GM19324 (cell line): ENCODE measurements around the gene PGP.

Experiments used
- ATAC-seq: cut with Tn5 transposase; IDR thresholded peaks from one replicate; pipeline ENCODE4 v1.9.1; 2021; ENCODE audit warnings: mild to moderate bottlenecking, moderate library complexity; ENCODE audit not compliant: unreplicated experiment, low FRiP score

PGP gene

DNA sequence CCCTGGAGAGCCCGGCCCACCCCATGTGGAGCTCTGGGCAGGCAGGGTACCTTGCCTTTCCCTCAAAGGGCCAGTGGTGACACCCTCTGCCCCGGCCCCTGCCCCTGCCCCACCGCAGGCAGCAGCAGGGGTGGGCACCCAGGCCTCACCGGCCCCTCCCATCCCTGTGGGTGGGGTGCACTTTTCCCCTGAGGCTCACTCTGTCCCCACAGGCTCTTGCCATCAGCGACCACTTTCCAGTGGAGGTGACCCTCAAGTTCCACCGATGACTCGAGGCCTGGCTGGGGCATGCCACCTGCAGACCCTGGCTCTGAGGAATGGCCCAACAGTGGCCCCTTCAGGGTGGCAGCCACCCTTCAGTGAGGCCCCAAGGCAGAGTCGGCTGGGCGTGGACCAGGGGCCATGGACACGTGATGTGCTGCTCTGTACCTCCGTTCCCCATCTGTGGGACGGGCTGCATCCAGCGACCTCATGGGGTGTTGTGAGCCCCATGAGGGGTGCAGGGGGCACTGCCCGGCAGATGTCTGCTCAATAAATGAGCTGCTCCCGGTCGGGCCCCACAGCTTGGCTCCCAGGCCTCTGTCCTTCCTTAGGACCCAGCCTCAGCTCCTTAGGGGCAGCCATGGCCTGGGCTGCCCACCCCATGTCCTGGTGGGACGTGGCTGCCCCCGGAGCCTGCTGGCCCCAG, 23.7 kb upstream of the PGP start:
- no peak for ATAC-seq

DNA sequence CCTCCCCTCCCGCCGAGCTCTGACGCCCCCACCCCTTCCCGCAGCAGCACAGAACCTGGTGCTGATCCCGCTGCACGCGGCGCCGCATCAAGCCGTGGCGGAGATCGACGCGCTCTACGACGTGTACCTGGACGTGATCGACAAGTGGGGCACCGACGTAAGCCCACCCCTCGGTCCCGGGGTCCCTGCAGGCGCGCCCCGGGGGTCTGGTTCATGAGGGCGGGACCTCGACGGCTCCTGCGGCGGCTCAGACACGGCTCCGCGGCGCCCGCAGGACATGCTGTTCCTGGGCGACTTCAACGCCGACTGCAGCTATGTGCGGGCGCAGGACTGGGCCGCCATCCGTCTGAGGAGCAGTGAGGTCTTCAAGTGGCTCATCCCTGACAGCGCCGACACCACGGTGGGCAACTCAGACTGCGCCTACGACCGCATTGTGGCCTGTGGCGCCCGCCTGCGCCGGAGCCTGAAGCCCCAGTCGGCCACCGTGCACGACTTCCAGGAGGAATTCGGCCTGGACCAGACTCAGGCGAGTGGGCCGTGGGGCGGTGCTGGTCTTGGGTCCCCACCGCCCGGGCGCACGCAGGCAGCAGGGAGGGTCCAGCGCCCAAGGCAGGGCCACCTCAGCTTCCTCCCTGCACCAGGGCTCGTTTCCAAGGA, 23.0 kb upstream of the PGP start:
- no peak for ATAC-seq

DNA sequence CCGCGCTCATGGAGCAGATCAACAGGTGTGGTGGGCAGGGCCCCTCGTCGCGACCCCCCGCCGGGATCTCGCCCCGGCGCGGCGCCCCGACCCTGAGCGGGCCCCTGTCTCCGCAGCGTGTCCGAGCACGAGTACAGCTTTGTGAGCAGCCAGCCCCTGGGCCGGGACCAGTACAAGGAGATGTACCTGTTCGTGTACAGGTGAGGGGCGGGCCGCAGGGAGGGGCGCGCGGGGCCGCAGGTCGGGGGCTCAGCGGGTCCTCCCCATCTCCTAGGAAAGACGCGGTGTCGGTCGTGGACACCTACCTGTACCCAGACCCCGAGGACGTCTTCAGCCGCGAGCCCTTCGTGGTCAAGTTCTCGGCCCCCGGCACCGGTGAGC, 22.5 kb upstream of the PGP start:
- ATAC-seq: no peak

DNA sequence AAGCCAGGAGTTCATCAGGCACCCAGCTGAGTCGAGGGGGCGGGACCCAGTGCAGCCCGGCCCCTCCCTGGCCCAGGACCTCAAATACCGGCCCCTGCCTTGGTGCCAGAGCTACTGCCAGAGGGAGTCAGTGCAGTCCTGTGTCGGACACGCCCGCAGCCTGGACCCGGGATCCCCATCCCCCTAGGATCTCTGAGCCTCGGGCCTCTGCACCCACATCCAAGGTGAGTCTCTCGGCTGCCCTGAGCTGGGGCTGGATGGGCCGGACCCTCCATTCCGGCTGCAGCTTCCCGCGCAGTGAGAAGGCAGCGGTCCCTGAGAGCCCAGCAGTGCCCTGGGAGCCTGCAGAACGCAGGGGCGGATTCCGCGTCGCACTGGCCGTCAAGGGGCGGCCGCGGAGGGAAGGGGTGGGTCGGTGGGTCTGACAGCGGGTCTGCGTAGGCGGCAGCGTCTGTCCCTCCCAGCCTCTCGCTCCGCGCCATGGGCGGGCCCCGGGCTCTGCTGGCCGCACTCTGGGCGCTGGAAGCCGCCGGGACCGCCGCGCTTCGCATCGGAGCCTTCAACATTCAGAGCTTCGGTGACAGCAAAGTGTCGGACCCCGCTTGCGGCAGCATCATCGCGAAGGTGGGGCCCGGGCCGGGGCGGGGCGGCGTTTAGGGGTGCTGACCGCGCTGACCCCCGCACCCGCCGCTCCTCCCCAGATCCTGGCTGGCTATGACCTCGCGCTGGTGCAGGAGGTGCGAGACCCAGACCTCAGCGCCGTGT, 21.9 kb upstream of the PGP start, which contains the start of gene DNASE1L2:
Gene DNASE1L2, plus strand, starts transcription at position 108 of the 765 bp plus-strand sequence. Its CDS starts 373 bp downstream, at position 481.
- ATAC-seq: no peak

DNA sequence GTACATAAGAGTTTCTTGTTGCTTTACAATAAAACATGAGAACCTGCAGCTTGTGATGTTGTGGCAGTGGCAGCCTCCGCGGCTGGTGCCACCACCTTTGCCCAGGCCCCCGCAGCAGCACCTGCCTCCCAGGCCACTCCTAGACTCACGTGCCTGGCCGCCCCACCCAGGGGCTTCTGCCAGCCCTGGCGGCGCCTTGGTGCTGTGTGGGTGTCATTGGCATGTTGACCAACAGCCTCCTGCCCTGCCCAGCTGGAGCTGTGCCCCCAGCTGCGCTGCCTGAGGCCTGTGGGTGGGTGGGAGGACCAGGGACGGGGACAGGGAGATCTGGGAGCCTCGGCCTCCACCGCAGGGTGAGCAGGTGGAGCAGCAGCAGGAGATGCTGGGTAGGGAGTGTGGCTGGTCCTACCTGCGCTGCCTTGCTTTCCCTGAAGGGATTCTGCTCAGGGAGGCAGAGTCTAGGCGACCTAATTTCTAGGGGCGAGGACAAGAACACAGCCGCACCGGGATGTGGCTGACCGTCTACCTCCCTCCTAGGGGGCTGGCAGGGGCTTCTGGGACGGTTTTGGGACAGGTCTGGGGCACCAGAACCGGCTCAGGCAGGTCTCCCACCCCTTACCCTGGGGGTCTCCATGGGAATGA, 21.2 kb upstream of the PGP start:
- ATAC-seq: no peak

DNA sequence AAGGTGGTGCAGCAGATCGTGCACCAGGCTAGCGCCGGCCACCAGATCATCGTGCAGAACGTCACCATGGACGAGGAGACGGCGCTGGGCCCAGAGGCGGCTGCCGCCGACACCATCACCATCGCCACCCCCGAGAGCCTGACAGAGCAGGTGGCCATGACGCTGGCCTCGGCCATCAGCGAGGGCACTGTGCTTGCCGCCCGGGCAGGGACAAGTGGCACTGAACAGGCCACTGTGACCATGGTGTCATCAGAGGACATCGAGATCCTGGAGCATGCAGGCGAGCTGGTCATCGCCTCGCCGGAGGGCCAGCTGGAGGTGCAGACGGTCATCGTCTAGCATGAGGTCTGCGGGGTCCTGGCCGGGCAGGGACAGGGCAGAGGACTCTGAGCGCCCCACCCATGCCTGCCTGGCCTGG, 20.6 kb upstream of the PGP start:
- ATAC-seq: no peak

DNA sequence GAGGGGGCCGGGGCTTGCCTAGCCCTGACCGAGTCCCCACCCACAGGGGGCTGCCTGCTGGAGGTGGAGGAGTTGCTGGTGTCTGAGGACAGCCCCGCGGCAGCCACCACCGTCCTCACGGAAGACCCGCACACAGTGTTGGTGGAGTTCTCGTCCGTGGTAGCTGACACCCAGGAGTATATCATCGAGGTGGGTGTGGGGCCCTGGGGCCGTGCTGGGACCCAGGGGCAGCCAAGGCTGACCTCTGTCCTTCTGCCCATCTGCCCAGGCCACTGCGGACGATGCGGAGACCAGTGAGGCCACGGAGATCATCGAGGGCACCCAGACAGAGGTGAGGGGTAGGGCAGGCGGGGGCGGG, 20.2 kb upstream of the PGP start:
- no peak for ATAC-seq

DNA sequence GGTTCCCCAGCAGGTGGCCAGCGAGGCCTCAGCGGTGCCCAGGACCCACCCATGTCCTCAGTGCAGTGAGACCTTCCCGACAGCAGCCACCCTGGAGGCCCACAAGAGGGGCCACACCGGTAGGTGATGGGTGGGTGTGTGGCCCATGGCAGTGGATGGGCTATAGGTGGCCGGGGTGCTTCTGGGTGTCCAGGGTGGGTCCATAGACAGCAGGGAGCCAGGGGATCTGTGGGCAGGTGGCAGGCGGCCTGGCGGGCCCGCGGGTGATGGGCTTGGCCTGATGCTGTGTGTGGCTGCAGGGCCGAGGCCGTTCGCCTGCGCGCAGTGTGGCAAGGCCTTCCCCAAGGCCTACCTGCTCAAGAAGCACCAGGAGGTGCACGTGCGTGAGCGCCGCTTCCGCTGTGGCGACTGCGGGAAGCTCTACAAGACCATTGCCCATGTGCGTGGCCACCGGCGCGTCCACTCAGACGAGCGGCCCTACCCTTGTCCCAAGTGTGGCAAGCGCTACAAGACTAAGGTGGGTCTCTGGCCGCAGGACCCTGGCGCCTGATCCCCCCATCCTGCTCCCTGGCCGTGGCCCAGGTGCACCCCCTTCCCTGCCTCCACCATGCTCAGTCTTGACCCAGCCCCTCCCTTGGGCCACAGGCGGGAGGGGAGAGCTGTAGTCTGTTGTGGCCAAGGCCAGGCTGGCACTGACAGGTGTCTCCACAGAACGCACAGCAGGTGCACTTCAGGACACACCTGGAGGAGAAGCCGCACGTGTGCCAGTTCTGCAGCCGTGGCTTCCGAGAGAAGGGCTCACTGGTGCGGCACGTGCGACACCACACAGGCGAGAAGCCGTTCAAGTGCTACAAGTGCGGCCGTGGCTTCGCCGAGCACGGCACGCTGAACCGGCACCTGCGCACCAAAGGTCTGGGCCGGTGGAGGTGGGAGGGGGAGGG, 19.5 kb upstream of the PGP start:
- ATAC-seq: no peak

DNA sequence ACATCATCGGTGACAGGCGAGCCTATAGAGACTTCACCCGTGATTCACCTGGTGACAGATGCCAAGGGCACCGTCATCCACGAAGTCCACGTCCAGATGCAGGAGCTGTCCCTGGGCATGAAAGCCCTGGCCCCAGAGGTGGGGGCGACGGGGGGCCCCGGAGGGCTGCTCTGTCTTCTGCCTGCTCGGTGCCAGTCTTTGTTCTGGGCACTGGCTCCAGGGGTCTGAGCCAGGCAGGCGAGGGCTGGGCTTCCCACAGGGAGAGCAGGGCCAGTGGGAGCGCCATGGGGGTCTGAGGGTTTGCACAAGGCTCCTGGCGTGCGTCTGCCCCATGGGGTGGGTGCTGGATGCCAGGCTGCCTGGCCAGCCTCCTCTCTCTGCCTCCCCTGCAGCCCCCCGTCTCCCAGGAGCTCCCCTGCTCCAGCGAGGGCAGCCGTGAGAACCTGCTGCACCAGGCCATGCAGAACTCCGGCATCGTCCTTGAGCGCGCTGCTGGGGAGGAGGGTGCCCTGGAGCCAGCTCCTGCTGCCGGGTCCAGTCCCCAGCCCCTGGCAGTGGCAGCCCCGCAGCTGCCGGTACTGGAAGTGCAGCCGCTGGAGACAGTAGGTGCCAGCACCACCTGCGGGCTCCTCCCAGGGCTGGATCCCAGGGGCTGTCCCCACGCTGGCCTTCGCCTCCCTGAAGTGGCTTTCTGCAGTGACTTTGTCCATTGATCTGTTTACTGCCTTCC, 18.6 kb upstream of the PGP start:
- ATAC-seq: no peak

DNA sequence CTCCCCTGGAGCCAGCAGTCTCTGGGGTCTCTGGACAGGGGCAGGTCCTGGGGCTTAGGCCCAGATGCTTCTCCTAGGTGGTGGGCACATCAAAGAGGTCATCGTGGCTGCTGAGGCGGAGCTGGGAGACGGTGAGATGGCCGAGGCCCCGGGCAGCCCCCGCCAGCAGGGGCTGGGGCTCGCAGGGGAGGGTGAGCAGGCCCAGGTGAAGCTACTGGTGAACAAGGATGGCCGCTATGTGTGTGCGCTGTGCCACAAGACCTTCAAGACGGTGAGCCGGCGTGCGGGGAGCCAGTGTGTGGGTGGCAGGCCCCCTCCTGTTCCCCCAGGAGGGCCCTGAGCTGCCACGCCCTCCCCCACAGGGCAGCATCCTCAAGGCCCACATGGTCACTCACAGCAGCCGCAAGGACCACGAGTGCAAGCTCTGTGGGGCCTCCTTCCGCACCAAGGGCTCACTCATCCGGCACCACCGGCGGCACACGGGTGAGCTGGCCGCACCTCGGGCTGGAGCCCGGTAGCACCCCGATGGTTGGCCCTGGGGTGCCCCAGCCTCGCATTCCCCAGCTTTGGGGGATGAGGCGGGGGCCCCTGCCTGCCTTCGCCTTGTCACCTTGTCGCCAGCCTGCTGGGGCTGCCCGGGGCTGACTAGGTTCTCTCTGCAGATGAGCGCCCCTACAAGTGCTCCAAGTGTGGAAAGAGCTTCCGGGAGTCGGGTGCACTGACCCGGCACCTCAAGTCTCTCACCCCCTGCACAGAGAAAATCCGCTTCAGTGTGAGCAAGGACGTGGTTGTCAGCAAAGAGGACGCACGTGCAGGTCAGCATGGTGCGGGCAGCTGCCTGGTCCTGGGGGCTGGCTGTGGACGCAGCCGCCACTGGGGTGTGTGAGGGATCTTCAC, 17.7 kb upstream of the PGP start:
- no peak for ATAC-seq

DNA sequence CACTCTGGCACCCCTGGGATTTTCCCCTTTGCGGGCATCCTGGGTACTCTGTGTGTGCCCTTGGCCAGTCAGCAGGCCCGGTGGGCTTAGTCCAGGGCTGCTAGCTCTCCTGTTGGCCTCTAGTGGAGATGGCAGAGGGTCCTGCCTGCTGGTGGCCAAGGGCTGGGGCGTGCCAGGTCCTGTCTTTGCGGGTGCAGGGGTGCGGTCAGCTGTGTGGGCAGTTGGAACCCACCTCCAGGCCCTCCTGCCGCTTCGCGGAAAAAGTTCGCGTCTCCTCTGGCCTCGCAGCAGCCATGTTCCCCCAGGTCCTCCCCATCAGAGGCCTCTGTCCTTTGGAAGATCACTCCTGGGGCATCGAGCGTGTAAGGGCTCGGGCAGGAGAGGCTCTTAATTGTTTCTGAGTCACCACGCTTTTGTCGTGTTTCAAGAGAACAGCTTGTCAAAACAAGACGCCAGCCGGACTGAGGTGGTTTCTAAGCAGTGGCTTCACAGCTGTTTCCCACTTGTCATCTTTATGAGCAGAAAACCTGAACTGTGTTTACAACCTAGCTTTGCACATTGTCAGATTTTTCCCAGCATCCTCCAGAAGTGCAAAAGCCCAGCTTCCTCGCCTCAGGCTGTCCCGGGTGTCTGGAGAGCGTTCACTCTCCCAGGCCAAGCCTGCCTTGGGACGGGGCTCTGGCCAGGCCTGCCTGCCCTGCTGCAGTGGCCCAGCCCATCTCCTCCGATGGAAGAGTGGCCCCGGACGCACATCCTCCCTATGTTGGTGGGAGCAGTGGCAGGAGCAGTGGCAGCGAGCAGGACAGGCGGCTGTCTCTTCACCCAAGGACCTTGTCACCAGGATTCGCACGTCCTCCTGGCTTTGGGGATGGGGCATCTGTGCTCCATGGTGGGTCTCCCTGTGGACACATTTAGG, 16.6 kb upstream of the PGP start:
- no peak for ATAC-seq

DNA sequence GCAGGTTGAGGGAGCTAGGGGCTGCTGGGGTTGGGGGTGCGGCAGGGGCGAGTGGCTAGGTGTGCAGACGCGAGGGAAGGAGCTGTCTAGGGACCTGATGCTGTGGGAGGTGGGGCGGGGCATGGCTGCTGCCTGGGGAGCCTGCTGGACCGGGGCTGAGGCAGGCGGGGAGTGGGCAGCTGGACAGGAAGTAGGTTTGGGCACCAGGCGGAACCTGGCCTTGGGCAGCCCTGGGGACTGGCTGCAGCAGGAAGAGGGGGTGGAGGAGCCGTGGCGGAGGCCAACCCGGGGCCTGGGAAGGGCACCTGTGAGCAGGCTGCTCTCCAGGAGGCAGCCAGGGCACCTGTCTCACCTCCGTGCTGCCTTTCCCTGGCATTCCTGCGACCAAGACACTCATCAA, 15.7 kb upstream of the PGP start:
- ATAC-seq: no peak

DNA sequence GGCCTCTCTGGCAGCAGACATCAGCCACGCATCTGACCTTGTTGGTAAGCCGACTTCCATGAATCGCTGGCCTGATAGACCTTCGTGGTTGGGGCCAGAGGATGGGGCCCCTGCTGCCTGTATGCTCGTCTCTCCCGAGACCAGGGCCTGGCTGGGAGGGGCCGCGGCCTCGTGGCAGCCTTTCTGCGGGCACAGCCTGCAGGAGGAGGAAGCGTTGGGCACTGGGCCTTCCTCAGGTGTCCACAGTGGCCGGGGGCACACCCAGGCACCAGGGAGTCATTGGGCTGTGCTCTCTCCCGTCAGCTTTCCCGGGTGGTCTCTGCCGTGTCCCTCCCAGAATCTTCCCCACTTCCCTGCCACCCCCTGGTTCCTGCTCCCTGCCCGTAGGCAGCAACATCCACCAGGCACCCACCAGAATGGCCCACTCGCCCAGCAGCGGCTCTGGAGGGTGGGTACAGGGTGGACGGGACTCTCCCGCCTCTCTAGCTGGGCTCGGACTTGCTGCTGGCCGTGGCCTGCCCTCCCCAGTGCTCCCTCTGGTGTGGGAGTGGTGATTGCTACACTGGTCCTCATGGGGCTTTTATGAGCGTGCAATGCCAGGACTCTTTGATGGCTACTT, 15.1 kb upstream of the PGP start:
- no peak for ATAC-seq

DNA sequence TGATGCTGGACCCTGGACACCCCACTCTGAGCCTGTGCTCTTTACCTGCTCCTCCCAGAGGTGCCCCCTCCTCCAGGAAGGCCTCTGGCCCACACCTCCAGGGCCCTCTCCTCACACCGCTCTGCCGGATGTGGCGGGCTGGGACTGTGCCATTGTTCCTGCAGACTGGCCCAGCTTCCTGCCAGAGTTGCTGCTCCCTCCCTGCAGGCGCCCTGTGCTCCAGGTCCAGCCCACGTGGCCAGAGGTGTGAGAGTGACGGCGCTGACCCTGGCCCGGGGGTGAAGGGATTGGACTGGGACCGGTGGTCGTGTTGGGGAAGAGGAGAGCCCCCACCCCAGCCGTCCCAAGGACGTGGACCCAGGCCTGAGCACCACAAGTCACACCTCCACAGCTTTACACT, 14.5 kb upstream of the PGP start:
- ATAC-seq: no peak

DNA sequence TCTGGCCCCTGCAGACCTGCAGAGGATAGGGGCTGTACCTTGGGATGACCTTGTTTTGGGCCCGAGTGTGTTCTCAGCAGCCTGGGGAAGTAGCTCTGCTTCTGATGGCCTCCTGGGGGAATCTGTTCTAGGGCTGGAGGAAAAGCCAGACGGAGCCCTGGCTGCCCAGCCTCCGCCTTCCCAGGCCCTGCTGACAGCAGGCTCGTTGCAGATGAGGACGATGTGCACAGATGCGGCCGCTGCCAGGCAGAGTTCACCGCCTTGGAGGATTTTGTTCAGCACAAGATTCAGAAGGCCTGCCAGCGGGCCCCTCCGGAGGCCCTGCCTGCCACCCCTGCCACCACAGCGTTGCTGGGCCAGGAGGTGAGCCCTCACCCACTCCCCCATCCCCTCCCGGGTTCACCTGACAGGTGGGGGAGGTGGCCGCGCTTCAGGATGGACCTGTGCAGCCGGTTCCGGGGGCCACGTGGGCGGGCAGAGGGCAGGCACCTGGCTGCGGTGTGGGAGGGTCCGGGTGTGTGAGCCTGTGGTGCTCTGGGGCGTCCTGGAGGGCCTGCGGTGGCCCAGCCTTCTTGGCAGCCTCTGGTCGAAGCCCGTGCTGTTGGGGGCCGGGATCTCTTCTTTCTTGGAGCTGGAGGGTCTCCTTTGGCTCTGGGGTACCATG, 13.7 kb upstream of the PGP start:
- ATAC-seq: no peak

DNA sequence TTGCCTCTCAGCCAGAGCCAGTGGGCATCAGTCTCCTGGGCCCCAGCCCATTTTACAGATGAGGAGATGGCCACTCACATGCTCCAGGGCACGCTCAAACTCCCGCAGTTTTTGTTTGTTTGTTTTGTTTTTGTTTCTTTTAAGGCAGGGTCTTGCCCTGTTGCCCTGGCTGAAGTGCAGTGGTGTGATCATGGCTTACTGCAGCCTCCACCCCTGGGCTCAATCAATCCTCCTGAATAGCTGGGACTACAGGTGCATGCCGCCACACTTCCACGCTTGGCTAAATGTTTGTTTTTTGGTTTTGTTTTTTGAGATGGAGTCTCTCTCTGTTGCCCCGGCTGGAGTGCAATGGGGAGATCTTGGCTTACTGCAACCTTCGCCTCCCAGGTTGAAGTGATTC, 12.3 kb upstream of the PGP start:
- no peak for ATAC-seq
